ENCODE data around the gene CD33.

The CD33 gene

GRCh38 chr19:51220996-51221395 is 3.9 kb upstream of the CD33 start:
- no peak overlapping the region for H3K4me3 ChIP-seq (ENCODE audit: low read length)
- no peaks in the 10 kb centered on the region for H3K9me2 ChIP-seq (replicated peaks; ENCODE audit: control insufficient read depth, low read length)
- H3F3A ChIP-seq (ENCODE audit: control insufficient read depth, insufficient read depth) = peaks cover 21% of the 10 kb centered on the region
- no peaks in the 10 kb centered on the region; the same call in 1 of the 2 replicates for H3K9me3 ChIP-seq (ENCODE audit: control insufficient read depth, insufficient read depth, low read length)
- TF ChIP-seq EZH2phosphoT487 (IDR thresholded peaks at IDR 0.05; ENCODE audit: borderline replicate concordance, low read length) (no peak), CTCF (IDR thresholded peaks at IDR 0.05; ENCODE audit: low read depth, low read length, poor library complexity, severe bottlenecking) (no peak)
- H3K4me1 ChIP-seq (ENCODE audit: control insufficient read depth, low read length) = peaks cover 73% of the 10 kb centered on the region
- no peak overlapping the region for H3K27ac ChIP-seq (ENCODE audit: low read depth, low read length)
- no peaks in the 10 kb centered on the region for H4K20me1 ChIP-seq (ENCODE audit: control insufficient read depth, insufficient read depth, low read depth, low read length)
- H3K4me2 ChIP-seq (ENCODE audit: low read length) = no peak overlapping the region
- peaks cover 19% of the 10 kb centered on the region for H3K36me3 ChIP-seq (ENCODE audit: control insufficient read depth, low read length)
- H3K27me3 ChIP-seq (ENCODE audit: control insufficient read depth, low read length) = no peaks in the 10 kb centered on the region
- H3K79me2 ChIP-seq (ENCODE audit: control insufficient read depth, low read length) = peaks cover 22% of the 10 kb centered on the region

DNA sequence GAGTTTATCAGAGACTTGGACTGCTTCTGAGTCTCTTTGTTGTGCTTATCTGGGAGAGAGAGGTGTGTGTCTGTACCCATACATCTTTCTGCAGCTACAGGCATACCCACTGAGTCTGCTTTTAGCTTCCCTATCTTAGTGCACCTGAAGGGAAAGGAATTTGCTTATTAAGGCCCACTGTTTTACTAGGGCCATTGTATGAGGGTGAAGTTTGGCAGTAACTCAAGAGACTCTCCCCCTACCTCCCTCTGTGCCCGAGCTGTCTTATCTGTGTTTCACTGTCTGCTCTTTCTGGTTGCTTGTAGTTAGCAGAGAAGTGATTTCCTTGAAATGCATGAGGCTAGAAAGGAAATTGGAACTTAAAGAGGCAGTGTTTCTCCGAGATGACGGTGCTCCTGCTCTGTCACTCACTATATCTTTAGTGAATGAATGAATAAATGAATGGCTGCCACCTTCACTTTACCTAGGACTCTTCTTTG is 678 bp upstream of the CD33 start:
- no peaks in the 10 kb centered on the region for H4K20me1 ChIP-seq (ENCODE audit: control insufficient read depth, insufficient read depth, low read depth, low read length)
- peak overlapping the region; percentile 50 for H3K27ac ChIP-seq (ENCODE audit: low read depth, low read length)
- peaks cover 24% of the 10 kb centered on the region for H3K36me3 ChIP-seq (ENCODE audit: control insufficient read depth, low read length)
- peak overlapping the region; percentile 90 for H3K4me3 ChIP-seq (ENCODE audit: low read length)
- no peak for TF ChIP-seq CTCF (IDR thresholded peaks at IDR 0.05; ENCODE audit: low read depth, low read length, poor library complexity, severe bottlenecking)
- TF ChIP-seq EZH2phosphoT487 (IDR thresholded peaks at IDR 0.05; ENCODE audit: borderline replicate concordance, low read length) = no peak
- H3K79me2 ChIP-seq (ENCODE audit: control insufficient read depth, low read length) = peaks cover 47% of the 10 kb centered on the region
- H3K9me3 ChIP-seq (ENCODE audit: control insufficient read depth, insufficient read depth, low read length) = no peaks in the 10 kb centered on the region
- peaks cover 15% of the 10 kb centered on the region for H3F3A ChIP-seq (ENCODE audit: control insufficient read depth, insufficient read depth)
- no peaks in the 10 kb centered on the region for H3K9me2 ChIP-seq (replicated peaks; ENCODE audit: control insufficient read depth, low read length)
- H3K4me2 ChIP-seq (ENCODE audit: low read length) = peak overlapping the region; percentile 90
- peaks cover 79% of the 10 kb centered on the region for H3K4me1 ChIP-seq (ENCODE audit: control insufficient read depth, low read length)
- no peaks in the 10 kb centered on the region for H3K27me3 ChIP-seq (ENCODE audit: control insufficient read depth, low read length)

- TF ChIP-seq CTCF (IDR thresholded peaks at IDR 0.05; ENCODE audit: low read depth, low read length, poor library complexity, severe bottlenecking) (no peak), EZH2phosphoT487 (IDR thresholded peaks at IDR 0.05; ENCODE audit: borderline replicate concordance, low read length) (no peak)
- H3K9me2 ChIP-seq (replicated peaks; ENCODE audit: control insufficient read depth, low read length) = no peaks in the 10 kb centered on the region
- peak overlapping the region; percentile 90 for H3K4me2 ChIP-seq (ENCODE audit: low read length)
- H3K79me2 ChIP-seq (ENCODE audit: control insufficient read depth, low read length) = peaks cover 60% of the 10 kb centered on the region
- H3K4me3 ChIP-seq (ENCODE audit: low read length) = peak overlapping the region; percentile 90
- no peaks in the 10 kb centered on the region for H3K9me3 ChIP-seq (ENCODE audit: control insufficient read depth, insufficient read depth, low read length)
- H3F3A ChIP-seq (ENCODE audit: control insufficient read depth, insufficient read depth) = peaks cover 15% of the 10 kb centered on the region
- H3K36me3 ChIP-seq (ENCODE audit: control insufficient read depth, low read length) = peaks cover 27% of the 10 kb centered on the region
- H3K4me1 ChIP-seq (ENCODE audit: control insufficient read depth, low read length) = peaks cover 66% of the 10 kb centered on the region
- H3K27me3 ChIP-seq (ENCODE audit: control insufficient read depth, low read length) = no peaks in the 10 kb centered on the region
- 0 out of 2 replicates have a peak overlapping the region, but pooled peaks have one; percentile 50 for H3K27ac ChIP-seq (ENCODE audit: low read depth, low read length)
- no peaks in the 10 kb centered on the region for H4K20me1 ChIP-seq (ENCODE audit: control insufficient read depth, insufficient read depth, low read depth, low read length)
These were observed 1.2 kb downstream of the CD33 start for GRCh38 chr19:51226067-51226466.
